BJ (cell line): Measurements from ENCODE around the gene PYGO2. TPM values are rescaled to one million over a fixed set of nuclear protein-coding genes. Genes with fewer than 3 reads are reported as not detected.
A peak's percentile ranks its signal among the peaks of the same experiment; 100 is the strongest.
"Not testable (repeated sequence)": the region's sequence is repeated elsewhere in the genome, so short reads cannot be mapped to it uniquely, and the experiment has no call there.

Experiments
- CTCF ChIA-PET: fragments of 350-600 bp; formaldehyde crosslinking; extraction: SDS; loops from one replicate; lab custom pipeline; 2021; ENCODE audit warnings: antibody characterized with exemption, inconsistent platforms; lab: Yijun Ruan, JAX
- POLR2A ChIA-PET: fragments of 300-600 bp; sonication (Branson Sonifier 250); formaldehyde crosslinking; extraction: SDS; loops from one replicate; lab custom pipeline; 2021; ENCODE audit warnings: antibody characterized with exemption; lab: Charles Lee
- DNase-seq: peaks from one replicate; pipeline ENCODE4 v3.0.0-alpha.2; 2011; ENCODE audit warnings: low read depth
- H3K27me3 ChIP-seq: 2 replicates; pipeline ENCODE4 v1.6.0; 2011; ENCODE audit warnings: low read length; ENCODE audit not compliant: control insufficient read depth, insufficient read depth
- H3K36me3 ChIP-seq: 2 replicates; pipeline ENCODE4 v1.5.1; 2011; ENCODE audit warnings: low read length; ENCODE audit not compliant: control insufficient read depth, insufficient read depth
- H3K4me3 ChIP-seq: 2 replicates; pipeline ENCODE4 v1.5.1; 2011; ENCODE audit warnings: low read depth, mild to moderate bottlenecking, control low read depth, low read length
- polyA plus RNA-seq: library from polyadenylated mRNA; depleted of rRNA; stranded (reverse); fragments of >200 nt; gene quantifications from 2 replicates; pipeline ENCODE4 v1.2.3, GENCODE V29; 2011
- TF ChIP-seq, protein P1 (sequence below): IDR thresholded peaks from 2 replicates; pipeline ENCODE4 v1.5.1; 2011; ENCODE audit warnings: low read depth, mild to moderate bottlenecking, control low read depth, inconsistent platforms, low read length, moderate library complexity; ENCODE audit not compliant: insufficient read depth

PYGO2 gene
- polyA plus RNA-seq, 1 experiment, result 21.0 TPM

GRCh38 chr1:154982341-154982740 lies 20.8 kb upstream of the PYGO2 start:
- ChIA-PET CTCF (interaction anchor here (0.7 to 3.6 kb wide), 6 partner anchors 13 to 103 kb away, joined by 3 to 23 read pairs (median 6); partner anchors contain the start of genes LENEP and PBXIP1), POLR2A (no interaction called here)
- H3K4me3 ChIP-seq, result no peak overlapping the region; the same call in 1 of the 2 replicates
- H3K36me3 ChIP-seq, result no peaks in the 10 kb centered on the region
- TF ChIP-seq, protein P1, sequence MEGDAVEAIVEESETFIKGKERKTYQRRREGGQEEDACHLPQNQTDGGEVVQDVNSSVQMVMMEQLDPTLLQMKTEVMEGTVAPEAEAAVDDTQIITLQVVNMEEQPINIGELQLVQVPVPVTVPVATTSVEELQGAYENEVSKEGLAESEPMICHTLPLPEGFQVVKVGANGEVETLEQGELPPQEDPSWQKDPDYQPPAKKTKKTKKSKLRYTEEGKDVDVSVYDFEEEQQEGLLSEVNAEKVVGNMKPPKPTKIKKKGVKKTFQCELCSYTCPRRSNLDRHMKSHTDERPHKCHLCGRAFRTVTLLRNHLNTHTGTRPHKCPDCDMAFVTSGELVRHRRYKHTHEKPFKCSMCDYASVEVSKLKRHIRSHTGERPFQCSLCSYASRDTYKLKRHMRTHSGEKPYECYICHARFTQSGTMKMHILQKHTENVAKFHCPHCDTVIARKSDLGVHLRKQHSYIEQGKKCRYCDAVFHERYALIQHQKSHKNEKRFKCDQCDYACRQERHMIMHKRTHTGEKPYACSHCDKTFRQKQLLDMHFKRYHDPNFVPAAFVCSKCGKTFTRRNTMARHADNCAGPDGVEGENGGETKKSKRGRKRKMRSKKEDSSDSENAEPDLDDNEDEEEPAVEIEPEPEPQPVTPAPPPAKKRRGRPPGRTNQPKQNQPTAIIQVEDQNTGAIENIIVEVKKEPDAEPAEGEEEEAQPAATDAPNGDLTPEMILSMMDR, result no peak
- DNase-seq, result no peak
- no peaks in the 10 kb centered on the region for H3K27me3 ChIP-seq

DNA sequence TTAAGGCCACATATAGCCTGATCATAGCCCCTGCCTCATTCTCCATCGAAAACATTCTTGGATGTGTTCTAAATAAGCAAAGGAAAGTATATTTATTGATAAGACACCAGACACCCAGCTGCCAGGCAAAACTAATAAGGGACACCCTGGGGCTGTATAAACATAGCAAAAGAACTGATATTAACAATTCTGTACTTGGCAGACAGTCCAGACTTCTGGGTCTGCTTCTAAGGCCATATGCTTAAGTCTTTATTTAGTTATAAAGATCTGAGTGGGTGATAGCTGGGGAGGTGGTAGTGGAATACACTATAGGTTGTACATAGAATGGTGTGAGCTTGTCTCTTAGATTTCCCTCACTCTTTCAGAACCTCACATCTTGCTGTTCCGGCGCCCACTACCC lies 16.8 kb upstream of the PYGO2 start:
- Histone ChIP-seq H3K27me3 (no peaks in the 10 kb centered on the region), H3K4me3 (no peak overlapping the region), H3K36me3 (no peaks in the 10 kb centered on the region)
- DNase-seq, result no peak
- TF ChIP-seq, protein P1, result no peak
- POLR2A ChIA-PET, result no interaction called here
- CTCF ChIA-PET, result interaction anchor here (1.4 to 3.0 kb wide), 2 partner anchors 17 to 22 kb away, joined by 3 to 17 read pairs; partner anchors contain the start of gene PYGO2

- POLR2A ChIA-PET, H3K4me3 ChIP-seq, H3K36me3 ChIP-seq, DNase-seq, H3K27me3 ChIP-seq: not testable (repeated sequence)
- CTCF ChIA-PET, result interaction anchor here (1.4 to 3.0 kb wide), 2 partner anchors 16 to 22 kb away, joined by 3 to 17 read pairs; partner anchors contain the start of gene PYGO2
These were observed 16.2 kb upstream of the PYGO2 start for GRCh38 chr1:154977762-154978161.

DNA sequence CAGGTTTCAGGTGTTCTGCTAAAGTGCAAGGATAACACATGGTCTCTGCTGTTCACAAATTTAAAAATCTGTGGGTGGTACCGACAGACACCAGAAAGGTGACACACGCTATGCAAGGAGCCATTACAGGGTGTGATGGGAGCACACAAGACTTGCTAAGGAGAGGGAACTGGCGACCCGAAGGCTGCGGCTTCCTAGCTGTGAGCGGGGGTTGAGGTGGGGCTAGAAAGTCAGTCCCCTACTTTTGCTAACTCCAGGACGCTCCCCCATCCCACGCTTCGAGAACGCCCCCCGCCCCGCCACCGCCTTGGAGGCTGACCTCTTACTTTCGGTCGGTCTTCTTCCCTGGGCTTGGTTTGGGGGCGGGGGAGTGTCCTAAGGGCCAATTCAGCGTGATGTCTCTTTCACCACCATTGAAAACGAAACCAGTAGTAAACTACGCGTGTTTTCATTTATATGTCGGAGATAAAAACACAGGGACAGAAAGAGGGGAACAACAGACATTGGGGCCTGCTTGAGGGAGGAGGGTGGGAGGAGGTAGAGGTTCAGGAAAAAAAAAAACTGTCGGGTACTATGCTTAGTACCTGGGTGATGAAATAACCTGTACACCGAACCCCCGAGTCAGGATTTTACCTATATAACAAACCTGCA lies 14.0 kb upstream of the PYGO2 start:
- ChIA-PET POLR2A (no interaction called here), CTCF (interaction anchor here (1.5 to 1.8 kb wide), 2 partner anchors 86 to 116 kb away, joined by 5 to 6 read pairs; no protein-coding TSS in a partner anchor)
- Histone ChIP-seq H3K27me3 (no peaks in the 10 kb centered on the region), H3K36me3 (no peaks in the 10 kb centered on the region), H3K4me3 (peak overlapping the region; percentile 60)
- no peak for DNase-seq
- TF ChIP-seq, protein P1, result no peak

DNA sequence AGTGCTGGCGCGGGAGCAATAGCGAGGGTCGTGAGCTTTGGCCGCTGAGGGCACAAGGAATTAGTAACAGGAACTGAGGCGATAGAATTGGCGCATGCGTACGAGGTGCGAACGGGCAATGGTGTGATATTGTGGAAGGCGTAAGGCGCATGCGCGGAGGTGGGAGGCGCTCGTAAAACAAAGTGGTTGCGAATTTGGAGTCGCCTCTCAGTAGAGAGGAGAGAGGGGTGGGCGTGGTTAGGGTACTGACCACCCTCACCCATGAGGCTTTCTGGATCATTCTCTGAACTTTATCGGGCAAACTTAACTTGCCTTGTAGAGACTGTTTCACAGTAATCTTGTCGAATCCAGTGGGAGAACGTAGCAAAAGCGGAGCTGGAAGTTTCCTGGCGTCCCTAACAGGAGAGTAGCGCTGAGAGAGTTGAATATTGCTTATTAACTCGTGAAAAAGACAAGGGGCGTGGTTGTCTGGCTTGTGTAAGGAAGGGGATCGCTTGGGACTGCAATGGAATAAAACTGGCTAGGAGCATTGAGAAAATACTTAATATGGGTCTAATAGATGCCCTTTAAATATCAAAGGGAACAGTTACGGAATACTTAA lies 13.3 kb upstream of the PYGO2 start:
- CTCF ChIA-PET, result interaction anchor here (1.3 to 3.1 kb wide), 3 partner anchors 25 to 197 kb away, joined by 3 to 17 read pairs (median 5); no protein-coding TSS in a partner anchor
- TF ChIP-seq, protein P1, result no peak
- Histone ChIP-seq H3K4me3 (peak overlapping the region; percentile 60), H3K36me3 (no peaks in the 10 kb centered on the region), H3K27me3 (no peaks in the 10 kb centered on the region)
- POLR2A ChIA-PET, result no interaction called here
- peak; percentile 78 for DNase-seq
